Stimulated activated CD8-positive, alpha-beta memory T cell treated with anti-CD3 and anti-CD28 coated beads, Interleukin-4, amount 100 ng/mL, for 24 hours (primary cell): ENCODE results near the gene ASB16.
"Not testable (repeated sequence)": the region's sequence is repeated elsewhere in the genome, so short reads cannot be mapped to it uniquely, and the experiment has no call there.

Source experiments
- DNase-seq: peaks from one replicate; pipeline ENCODE4 v3.0.0-alpha.2; 2020; ENCODE audit warnings: low read depth

The ASB16 gene

GRCh38 chr17:44147812-44148211, 22.7 kb upstream of the ASB16 start:
- no peak for DNase-seq

DNA sequence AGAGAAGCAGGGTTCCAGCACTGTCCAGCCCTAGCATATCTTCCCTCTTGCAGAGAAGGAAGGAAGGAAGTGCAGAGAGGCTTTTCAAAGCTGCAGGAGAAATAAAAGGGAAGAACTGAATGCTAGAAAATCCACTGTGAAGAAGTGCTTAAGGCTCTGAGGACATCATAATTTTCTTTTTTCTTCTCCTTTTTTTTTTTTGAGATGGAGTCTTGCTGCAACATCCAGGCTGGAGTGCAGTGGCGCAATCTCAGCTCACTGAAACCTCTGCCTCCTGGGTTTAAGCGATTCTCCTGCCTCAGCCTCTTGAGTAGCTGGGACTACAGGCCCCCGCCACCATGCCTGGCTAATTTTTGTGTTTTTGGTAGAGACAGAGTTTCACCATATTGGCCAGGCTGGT, 21.4 kb upstream of the ASB16 start:
- not testable (repeated sequence) for DNase-seq

DNA sequence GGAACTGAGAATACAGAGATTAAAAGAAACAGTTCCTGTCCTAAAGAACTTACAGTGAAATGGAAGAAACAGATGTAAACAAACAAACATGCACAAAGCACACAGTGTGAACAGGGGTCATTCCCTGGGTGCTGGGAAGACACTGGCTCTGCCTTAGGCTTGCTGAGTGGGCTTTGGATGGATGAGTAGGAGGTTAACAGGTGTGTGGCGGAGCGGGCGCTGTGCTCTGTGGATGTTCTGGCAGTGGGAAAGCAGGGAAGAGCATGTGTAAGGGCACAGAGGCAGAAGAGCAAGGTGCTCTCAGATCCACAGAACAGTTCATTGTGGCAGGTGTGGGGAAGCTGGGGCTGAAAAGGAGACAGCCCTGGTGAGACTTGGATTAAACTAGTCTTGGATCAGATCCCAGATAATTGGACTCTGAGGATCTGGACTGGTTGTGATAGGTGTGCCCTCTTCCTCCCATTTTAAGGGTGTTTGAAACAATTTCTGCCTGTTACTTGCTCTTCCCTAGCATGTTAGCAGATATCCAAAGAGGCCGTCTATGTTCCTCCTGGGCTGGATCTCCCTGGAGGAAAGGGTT, 20.7 kb upstream of the ASB16 start:
- DNase-seq: no peak

DNA sequence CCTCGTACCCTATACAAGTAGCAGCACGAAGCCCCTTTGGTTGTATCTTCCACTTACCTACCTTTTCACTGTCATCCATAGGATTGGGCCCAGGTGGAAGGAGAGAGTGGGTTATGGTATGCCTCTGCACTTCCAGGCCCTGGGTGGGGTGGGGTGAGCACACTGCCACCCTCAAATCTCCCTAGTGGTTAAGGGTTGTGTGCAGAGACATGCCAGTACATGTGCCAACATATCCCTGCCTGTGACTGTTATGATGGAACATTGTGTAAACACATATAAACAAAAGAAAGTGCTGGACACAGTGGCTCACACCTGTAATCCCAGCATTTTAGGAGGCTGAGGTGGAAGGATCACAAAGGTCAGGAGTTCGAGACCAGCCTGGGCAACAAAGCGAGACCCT, 17.6 kb upstream of the ASB16 start:
- no peak for DNase-seq

DNA sequence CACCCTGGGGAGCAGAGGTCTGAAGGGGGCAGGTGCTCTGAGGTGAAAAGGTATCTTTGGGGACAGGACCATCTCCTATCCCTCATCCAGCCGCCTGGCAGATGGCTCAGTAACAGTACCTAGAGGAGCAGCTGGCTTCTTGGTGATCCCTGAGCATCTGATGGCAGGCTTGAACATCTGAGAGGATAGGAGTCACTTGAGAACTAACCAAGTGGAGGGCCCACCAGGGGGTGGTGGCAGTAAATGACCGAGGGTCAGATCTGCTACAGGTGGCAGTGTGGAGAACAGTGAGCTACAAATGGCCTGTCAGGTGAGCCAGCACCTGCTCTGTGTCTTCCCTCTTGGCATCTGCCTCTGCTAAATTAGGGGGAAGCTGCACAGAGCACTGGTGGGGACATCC, 15.0 kb upstream of the ASB16 start:
- no peak for DNase-seq

DNA sequence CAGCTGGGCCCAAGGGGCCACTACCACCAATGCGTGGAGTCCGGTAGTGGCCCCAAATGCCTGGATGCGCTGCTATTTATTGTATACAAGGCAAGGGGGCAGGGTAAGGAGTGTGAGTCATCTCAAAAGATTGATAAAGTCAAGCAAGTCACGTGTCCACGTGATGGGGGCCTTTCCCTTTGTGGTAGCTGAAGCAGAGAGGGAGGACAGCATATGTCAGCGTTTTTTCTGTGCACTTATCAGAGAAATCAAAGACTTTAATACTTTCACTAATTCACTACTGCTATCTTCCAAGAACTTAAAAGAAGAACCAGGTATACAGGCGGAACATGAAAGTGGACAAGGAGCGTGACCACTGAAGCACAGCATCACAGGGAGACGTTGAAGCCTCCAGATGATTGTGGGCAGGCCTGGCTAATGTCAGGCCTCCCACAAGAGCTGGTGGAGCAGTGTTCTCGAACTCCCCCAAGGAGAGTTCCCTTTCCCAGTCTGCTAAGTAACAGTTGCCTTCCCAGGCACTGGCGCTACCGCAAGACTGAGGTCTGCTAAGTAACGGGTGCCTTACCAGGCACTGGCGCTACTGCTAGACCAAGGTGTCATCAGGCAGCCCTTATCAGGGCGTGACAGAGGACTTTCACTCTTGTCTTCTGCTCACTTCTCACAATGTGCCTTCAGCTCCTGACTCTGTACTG, 10.8 kb upstream of the ASB16 start:
- DNase-seq: no peak

DNA sequence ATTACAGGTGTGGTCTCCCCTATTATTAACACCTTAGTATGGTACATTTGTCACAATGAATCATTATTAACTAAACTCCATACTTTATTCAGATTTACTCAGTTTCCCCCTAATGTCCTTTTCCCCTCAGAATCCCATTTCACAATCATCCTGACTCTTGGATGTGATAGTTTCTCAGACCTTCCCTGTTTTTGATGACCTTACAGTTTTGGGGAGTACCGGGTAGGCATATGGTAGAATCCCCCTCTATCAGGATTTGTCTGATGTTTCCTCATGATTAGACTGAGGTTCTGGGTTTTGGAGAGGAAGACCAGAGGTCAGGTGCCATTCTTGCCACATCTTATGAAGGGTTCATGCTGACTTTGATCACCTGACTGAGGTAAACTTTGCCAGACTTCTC, 6.0 kb upstream of the ASB16 start:
- DNase-seq: no peak

GRCh38 chr17:44167181-44167861, 3.2 kb upstream of the ASB16 start:
- no peak for DNase-seq

- DNase-seq: no peak
Observed at GRCh38 chr17:44170135-44170498, 387 bp upstream of the ASB16 start.

DNA sequence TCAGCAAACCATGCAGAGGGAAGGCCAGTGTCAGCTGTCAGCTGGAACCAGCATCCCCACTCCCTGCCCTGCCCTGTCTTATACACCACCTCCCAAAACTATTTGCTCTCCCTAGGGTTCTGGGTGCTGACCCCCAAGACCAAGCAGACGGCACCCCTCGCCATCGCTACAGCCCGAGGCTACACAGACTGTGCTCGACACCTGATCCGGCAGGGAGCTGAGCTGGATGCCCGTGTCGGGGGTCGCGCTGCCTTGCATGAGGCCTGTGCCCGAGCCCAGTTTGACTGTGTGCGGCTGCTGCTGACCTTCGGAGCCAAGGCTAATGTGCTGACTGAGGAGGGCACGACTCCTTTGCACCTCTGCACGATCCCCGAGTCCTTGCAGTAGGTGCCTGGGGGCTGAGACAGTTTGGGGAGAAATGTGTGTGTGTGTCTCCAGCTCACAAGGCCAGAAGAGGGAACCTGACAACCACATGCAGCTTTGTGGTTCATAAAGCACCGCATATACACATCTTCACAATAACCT, 1.5 kb downstream of the ASB16 start:
- DNase-seq: no peak

DNA sequence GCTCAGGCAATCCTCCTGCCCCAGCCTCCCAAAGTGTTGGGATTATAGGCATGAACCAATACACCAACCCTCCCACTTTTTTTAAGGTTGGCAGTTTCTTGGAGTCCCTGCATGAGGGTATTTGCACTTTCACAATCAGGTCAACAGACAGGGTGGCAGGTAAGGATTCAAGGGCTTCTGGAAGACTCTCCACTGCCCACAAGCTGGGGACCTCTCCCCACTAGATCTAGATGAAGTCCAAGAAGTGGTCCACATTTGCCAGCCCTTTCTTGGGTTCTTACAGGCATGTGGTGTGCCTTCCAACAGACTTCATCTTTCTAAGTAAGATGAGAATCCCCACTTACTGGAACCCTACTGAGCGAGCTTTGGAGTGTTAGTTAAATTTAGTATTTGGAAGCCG, 3.9 kb downstream of the ASB16 start:
- DNase-seq: no peak

- no peak for DNase-seq
Observed at GRCh38 chr17:44176257-44176656, 5.8 kb downstream of the ASB16 start.

GRCh38 chr17:44176671-44177501, 6.4 kb downstream of the ASB16 start:
- no peak for DNase-seq

DNA sequence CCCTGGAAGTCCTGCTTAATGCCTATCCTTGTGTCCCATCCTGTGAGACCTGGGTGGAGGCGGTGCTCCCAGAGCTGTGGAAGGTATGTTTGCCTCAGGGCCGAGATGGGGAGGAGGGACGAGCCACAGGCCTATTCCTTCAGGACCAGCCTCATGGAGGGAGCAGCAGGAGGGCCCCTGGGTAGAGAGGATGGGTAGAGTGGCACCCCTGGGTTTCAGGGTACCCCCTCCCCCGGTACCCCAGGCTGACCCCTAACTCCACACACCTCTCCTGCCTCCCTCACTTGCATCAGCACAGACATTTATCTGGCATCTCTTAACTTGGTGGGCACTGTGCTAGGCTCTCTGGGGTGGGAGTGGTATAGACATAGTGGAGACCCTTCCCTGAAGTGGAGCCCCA, 7.1 kb downstream of the ASB16 start:
- DNase-seq: no peak

DNA sequence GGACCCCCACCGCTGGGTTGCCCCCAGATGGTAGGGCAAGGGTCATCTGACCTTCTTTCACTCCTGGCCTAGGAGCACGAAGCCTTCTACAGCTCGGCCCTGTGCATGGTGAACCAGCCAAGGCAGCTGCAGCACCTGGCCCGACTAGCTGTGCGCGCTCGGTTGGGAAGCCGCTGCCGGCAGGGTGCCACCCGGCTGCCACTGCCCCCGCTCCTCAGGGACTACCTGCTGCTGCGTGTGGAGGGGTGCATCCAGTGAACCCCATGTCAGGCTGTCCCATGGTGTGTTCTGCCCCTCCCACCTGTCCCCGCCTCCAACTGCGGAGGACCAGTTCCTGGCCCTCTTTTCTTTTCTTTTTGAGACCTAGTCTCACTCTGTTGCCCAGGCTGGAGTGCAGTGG, 7.6 kb downstream of the ASB16 start:
- no peak for DNase-seq

DNA sequence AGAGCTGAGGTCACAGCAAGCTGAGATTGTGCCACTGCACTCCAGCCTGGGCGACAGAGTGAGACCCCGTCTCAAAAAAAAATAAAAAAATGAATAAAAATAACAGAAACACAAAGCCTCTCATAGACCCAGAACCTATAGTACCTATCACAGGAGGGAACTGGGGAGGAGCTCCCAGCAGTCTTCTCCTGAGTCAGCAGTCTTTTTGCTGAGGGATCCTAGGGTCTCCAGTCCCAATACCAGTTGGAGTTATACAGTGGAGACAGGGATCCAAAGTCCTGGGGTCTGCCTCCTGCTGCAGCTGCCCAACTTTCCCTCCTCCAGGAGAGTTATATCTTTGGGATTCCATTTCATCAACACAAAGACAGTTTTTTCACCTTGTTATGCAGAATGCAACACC, 12.5 kb downstream of the ASB16 start:
- no peak for DNase-seq

GRCh38 chr17:44184212-44184810, 13.8 kb downstream of the ASB16 start:
- DNase-seq: no peak

DNA sequence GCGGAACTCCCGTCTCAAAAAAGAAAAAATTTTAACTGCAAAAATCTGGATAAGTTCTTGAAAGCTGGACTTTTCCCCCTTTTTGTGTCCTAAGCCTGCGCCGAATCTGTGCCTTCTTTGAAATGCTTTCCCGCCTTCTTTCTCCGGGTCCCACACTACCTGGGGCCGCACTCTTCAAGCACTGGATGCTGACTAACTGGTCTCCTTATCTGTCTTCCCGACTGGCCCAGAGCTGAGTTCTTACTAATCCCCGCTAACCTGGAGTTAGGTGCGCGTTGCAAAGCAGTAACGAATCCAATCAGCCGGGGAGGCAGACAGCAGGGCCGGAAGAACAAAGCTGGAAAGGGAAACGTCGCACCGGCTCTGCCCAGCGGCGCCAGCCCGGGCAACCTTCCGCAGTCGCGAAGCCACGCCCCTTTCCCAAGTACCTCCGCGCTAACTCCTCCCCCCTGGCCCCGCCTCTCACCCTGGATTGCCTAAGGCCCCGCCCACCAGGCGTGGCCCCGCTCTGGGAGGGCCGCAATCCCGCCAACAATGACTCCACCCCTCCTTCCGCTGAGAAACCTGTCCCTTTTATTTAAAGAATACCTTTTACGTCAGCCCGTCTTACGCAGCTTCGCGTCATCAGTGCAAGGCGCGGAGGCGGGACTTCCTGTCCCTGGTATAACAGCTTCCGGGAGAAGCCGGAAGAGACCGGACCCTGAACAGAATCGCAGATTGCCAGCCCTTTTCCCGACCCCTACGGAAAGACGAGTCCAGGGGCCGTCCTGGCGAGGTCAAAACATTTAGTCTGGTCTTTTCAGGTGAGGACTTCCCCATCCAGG, 16.0 kb downstream of the ASB16 start, which contains the start of gene TMUB2:
Gene TMUB2, plus strand, starts transcription at position 666 of the 824 bp plus-strand sequence. CDS start 737 bp downstream, outside the sequence.
- DNase-seq: peak; percentile 99

DNA sequence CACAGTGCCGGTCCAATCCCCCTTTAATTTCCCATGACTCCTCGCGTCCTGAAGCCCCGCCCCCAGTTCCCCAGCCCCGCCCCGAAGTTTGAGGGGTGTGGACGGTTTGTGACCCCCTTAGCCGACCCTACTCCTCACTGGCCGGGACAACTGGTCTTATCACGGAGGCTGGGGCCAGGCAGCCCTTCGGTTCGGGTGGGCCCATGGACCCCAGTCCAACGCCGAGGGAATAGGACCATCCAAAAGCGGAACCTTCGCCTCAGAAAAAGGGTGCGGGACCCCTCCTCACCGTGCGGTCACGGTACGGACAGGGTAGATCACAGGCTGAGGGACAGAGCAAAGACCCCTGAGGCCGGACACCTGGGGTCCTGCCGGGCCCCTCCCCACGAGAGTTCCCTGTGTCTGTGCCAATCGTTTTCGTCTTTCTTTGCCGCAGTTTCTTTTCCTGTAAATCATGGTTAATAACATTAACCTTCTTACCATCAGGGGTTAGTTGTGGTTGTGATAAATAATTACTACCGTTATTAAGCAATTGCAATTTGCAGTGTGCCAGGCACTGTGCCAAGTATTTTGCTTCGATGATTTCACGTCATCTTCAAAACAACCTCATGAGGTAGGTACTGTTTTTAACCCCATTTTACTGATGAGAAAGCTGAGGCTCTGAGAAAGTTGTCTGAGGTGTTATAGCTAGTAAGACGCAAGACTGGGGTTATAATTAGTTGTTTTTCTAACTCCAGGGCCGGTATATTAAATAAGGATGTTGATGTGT, 16.8 kb downstream of the ASB16 start:
- DNase-seq: no peak
